Measurements from ENCODE around the gene CALR.
A peak's percentile ranks its signal among the peaks of the same experiment; 100 is the strongest.

CALR gene

GRCh38 chr19:12979974-12980373 lies 41.6 kb downstream of the CALR start:
- no peak for DNase-seq (ENCODE audit: low read depth, low spot score)

DNA sequence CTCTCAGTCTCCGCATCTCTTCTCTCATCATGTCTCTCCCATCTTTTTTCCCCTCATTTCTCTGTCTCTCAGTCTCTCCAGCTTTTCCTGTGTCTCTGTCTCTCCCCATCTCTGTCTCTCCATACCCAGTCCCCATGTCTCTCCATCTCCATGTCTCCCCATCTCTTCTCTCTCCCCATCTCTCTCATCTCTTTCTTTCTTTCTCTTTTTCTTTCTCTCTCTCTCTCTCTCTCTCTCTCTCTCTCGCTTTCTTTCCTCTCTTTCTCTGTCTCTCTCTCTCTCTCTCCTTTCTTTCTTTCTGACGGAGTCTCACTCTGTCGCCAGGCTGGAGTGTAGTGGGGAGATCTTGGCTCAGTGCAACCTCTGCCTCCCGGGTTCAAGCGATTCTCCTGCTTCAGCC lies 44.2 kb downstream of the CALR start:
- no peak for DNase-seq (ENCODE audit: low read depth, low spot score)

DNA sequence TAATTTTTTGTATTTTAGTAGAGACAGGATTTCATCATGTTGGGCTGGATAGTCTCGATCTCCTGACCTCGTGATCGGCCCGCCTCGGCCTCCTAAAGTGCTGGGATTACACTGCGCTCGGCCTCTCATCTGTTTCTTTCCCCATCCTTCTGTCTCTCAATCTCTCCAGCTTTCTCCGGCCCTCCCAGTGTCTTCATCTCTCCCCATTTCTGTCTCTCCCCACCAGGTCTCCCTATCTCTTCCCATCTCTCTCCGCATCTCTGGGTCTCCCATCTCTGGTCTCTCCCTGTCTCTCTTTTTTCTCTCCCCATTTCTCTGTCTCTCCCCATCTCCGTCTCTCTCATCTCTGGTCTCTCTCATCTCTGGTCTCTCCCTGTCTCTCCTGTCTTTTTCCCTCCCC lies 44.7 kb downstream of the CALR start:
- no peak for DNase-seq (ENCODE audit: low read depth, low spot score)

GRCh38 chr19:12983542-12984142 lies 45.2 kb downstream of the CALR start:
- peak; percentile 37 for DNase-seq (ENCODE audit: low read depth, low spot score)

- DNase-seq (ENCODE audit: low read depth, low spot score): no peak
Observed at GRCh38 chr19:12984143-12984627, 45.8 kb downstream of the CALR start.

GRCh38 chr19:12984683-12985048 lies 46.3 kb downstream of the CALR start:
- no peak for DNase-seq (ENCODE audit: low read depth, low spot score)

DNA sequence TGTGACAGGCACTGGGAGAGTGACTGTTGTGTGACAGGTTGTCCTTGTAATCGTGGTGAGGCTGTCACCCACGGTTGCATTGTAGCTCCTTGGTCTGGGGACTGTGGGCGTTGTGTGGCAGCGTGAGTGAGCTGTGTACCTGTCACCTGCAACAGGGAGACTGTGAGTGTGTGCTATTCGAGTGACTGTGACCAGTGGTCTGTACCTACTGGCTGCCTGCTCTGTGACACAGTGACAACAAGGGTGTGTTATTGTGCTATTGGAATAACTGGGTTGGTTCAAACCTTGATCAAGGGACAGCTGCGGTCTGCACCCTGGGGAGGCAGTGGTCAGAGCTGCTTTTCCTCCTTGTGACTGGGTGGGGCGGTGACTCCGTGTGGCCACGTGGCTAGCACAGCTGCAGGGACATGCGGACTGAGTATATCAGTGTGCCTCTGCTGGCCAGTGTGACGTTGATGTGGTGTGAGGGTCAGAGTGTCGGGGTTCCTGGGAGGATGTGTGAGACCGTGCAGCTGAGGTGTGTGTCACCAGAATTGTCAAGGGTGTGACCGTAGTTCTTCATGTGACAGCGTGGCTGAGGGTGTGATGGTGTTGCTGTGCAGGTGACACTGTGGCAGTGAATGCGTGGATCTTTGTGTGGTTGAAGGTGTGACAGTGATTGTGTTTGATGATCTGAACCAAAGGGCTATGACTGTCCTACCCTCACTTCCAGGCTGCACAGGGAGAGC lies 46.8 kb downstream of the CALR start:
- no peak for DNase-seq (ENCODE audit: low read depth, low spot score)

DNA sequence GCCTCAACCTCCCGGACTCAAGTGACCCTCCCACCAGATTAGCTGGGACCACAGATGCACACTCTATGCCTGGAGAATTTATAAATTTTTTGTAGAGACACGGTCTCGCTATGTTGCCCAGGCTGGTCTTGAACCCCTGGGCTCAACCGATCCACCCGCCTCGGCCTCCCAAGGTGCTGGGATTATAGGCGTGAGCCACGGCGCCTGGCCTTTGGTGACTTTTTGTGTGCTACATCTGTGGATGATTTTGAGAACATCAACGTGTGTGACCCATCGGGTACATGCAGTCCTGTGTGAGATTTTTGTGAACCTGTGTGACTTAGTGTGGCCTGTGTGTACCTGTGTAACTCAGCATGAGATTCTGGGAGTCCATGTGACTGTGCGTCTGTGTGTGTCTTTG lies 48.3 kb downstream of the CALR start:
- DNase-seq (ENCODE audit: low read depth, low spot score): no peak

- no peak for DNase-seq (ENCODE audit: low read depth, low spot score)
Observed at GRCh38 chr19:12987190-12987589, 48.8 kb downstream of the CALR start.

GRCh38 chr19:12987781-12988180 lies 49.4 kb downstream of the CALR start:
- DNase-seq (ENCODE audit: low read depth, low spot score): no peak

- no peak for DNase-seq (ENCODE audit: low read depth, low spot score)
Observed at GRCh38 chr19:12990431-12990830, 52.0 kb downstream of the CALR start.

DNA sequence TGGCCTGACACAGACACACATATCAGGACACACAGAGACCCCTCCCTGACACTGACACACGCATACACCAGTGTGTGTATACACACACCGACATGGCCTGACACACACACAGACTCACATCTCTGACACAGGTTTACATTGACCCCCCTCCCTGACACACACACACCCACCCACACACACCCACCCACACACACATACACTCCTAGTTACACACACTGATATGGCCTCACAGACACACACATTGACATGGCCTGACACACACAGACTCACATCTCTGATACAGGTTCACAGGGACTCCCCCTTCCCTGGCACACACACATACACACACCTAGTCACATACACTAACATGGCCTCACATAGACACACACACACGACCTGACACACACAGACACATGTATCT lies 52.4 kb downstream of the CALR start:
- DNase-seq (ENCODE audit: low read depth, low spot score): no peak

DNA sequence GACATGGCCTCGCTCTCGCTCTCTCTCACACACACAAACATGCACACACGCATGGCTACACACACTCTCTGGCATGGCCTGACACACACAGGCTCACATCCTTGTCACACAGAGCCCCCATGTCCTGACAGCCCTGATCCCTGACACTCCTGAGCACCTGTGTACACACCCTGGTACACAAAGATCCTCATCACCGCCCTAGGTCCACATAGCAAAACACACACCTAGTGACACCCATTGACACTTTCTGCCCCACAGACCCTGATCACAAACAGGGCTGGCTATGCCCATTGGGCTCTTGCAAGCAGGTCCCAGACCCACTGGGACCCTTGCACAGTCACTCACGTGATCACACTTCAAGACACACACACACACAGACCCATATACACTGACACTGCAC lies 52.9 kb downstream of the CALR start:
- no peak for DNase-seq (ENCODE audit: low read depth, low spot score)

DNA sequence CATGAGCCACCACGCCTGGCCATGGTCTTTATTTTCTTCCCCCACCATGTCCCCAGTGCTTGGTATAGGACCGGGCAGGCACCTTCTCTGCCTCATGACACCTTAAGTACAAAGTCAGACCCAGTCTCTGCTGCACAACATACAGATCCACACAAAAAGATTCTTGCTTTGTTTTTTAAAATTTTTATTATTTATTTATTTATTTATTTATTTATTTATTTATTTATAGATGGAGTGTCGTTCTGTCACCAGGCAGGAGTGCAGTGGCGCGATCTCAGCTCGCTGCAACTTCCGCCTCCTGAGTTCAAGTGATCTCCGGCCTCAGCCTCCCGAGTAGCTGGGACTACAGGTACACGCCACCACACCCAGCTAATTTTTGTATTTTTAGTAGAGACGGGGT lies 54.3 kb downstream of the CALR start:
- no peak for DNase-seq (ENCODE audit: low read depth, low spot score)

GRCh38 chr19:12993562-12993961 lies 55.2 kb downstream of the CALR start:
- DNase-seq (ENCODE audit: low read depth, low spot score): no peak
